Measurements from ENCODE around the gene NSUN7. TPM values are rescaled to one million over a fixed set of nuclear protein-coding genes. Genes with fewer than 3 reads are reported as not detected.
A peak's percentile ranks its signal among the peaks of the same experiment; 100 is the strongest.

The NSUN7 gene, protein sequence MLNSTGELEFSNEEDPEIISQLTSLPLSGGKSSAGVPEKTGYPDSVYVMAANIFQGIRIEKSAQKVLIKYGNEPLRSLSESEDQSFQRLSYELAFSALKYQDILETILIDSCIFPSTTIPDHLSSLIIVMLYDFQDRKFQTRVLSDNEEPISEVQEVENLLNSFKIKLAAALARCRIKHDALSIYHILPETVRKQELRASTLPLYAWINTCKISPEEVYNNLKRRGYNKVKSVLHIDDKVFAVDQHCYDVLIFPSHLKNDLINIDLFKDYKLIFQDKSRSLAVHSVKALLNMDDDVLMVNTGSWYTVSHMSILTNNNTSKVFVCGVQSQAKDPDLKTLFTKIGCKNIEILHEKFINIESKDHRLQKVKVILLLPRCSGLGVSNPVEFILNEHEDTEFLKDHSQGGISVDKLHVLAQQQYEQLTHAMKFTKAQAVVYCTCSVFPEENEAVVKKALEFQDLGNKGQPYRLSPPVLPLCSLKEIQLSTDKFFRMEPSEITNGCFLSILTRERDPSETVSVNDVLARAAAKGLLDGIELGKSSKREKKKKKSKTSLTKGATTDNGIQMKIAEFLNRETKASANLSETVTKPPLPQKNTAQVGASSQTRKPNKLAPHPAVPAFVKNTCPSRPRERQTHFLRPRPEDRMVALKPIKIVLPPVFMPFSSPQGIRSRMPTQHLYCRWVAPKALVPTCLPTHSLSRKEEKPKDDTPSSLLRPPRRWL
- total RNA-seq = under 1 TPM in 2 of 3 donors, not detected in 1; 0.14 to 0.23 TPM
- total RNA-seq (2013) = 0.34 TPM

- intact Hi-C loops (cut with micrococcal nuclease) = no loop called here
- H3K4me1 ChIP-seq (ENCODE audit: control insufficient read depth, insufficient read depth, low read length) = peaks cover 12% of the 10 kb centered on the region
- no peak within 1 kb of the TSS for H3K27ac ChIP-seq (ENCODE audit: low read length)
- H3K27me3 ChIP-seq (ENCODE audit: control insufficient read depth, insufficient read depth, low read length) = peaks cover 11% of the 10 kb centered on the region
- no peaks in the 10 kb centered on the region for H3K9me3 Mint-ChIP-seq
- peak within 1 kb of the TSS; percentile 59 for H3K4me3 Mint-ChIP-seq
- H3K27ac Mint-ChIP-seq = no peak within 1 kb of the TSS
- peak in 1 of 2 donors; percentile 48 for DNase-seq
- H3K36me3 ChIP-seq (ENCODE audit: control insufficient read depth, insufficient read depth, low read length) = no peaks in the 10 kb centered on the region
- ATAC-seq = peak in 1 of 3 donors; percentile 44
- peaks cover 28% of the 10 kb centered on the region in 2 donors for H3K27me3 Mint-ChIP-seq (ENCODE audit: low read depth in 2 of 2)
- H3K9me3 ChIP-seq (ENCODE audit: control insufficient read depth, insufficient read depth, low read length) = no peaks in the 10 kb centered on the region
- no peak for TF ChIP-seq CTCF (IDR thresholded peaks at IDR 0.05)
- no peaks in the 10 kb centered on the region for H3K4me1 Mint-ChIP-seq
- H3K4me3 ChIP-seq (ENCODE audit: low read length) = peak within 1 kb of the TSS; percentile 23
- WGBS (ENCODE audit: insufficient coverage) = under 1% methylated on average over 75 of the region's 75 CpGs
- H3K36me3 Mint-ChIP-seq = no peaks in the 10 kb centered on the region
Measured at GRCh38 chr4:40749717-40750460, at the start of gene NSUN7. TSS of gene NSUN7 (plus strand) at chr4:40749955. CDS start at chr4:40750694, 739 bp downstream.

DNA sequence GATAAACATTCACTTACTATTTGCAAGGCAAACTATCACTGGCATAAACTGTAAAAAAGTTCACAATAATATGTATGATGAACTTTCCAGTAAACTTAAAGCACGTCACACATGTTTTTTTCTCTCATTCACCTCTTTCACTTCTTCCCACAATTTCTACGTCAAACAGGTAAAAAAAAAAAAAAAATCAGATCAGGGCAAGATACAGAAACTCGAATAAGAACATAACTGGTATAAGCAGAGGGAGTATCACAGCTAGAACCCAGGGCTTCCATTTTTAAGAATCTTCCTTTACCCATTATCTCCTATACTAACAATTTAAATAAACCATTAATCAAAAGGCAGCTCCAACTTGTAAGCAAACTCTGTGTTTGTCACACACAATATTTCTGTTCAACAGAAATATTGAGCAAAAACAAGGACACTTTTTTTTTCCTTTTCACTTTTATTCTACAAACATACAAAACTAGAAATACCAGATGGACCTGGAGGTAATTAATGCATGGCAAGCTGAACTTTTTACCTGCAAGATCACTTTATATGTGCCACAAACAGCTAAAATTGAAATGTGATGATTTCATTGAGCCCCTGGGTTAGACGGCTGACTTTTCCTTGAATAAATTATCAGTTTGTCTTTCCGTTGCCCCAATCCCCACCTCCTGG lies 47.5 kb upstream of the NSUN7 start:
- Mint-ChIP-seq H3K4me1 (no peaks in the 10 kb centered on the region), H3K27me3 (ENCODE audit: low read depth in 2 of 2) (no peaks in the 10 kb centered on the region), H3K4me3 (no peak overlapping the region), H3K36me3 (no peaks in the 10 kb centered on the region), H3K9me3 (no peaks in the 10 kb centered on the region), H3K27ac (no peak overlapping the region)
- H3K4me3 ChIP-seq (ENCODE audit: low read length) = no peak overlapping the region
- ATAC-seq = no peak
- no peak for DNase-seq
- H3K36me3 ChIP-seq (ENCODE audit: control insufficient read depth, insufficient read depth, low read length) = no peaks in the 10 kb centered on the region
- intact Hi-C loops (cut with micrococcal nuclease) = no loop called here
- no peaks in the 10 kb centered on the region for H3K9me3 ChIP-seq (ENCODE audit: control insufficient read depth, insufficient read depth, low read length)
- TF ChIP-seq CTCF (IDR thresholded peaks at IDR 0.05) = no peak
- no peak overlapping the region for H3K27ac ChIP-seq (ENCODE audit: low read length)
- no peaks in the 10 kb centered on the region for H3K27me3 ChIP-seq (ENCODE audit: control insufficient read depth, insufficient read depth, low read length)
- WGBS (ENCODE audit: insufficient coverage) = 65% methylated on average over 5 of the region's 5 CpGs
- no peaks in the 10 kb centered on the region for H3K4me1 ChIP-seq (ENCODE audit: control insufficient read depth, insufficient read depth, low read length)

- DNase-seq = no peak
- 12% methylated on average over 2 of the region's 2 CpGs for WGBS (ENCODE audit: insufficient coverage)
- ATAC-seq = no peak
- H3K36me3 ChIP-seq (ENCODE audit: control insufficient read depth, insufficient read depth, low read length) = no peaks in the 10 kb centered on the region
- no peak overlapping the region for H3K27ac ChIP-seq (ENCODE audit: low read length)
- intact Hi-C loops (cut with micrococcal nuclease) = no loop called here
- H3K27me3 Mint-ChIP-seq (ENCODE audit: low read depth in 2 of 2) = no peaks in the 10 kb centered on the region
- H3K4me3 ChIP-seq (ENCODE audit: low read length) = no peak overlapping the region
- H3K4me1 Mint-ChIP-seq = no peaks in the 10 kb centered on the region
- no peaks in the 10 kb centered on the region for H3K4me1 ChIP-seq (ENCODE audit: control insufficient read depth, insufficient read depth, low read length)
- H3K9me3 ChIP-seq (ENCODE audit: control insufficient read depth, insufficient read depth, low read length) = no peaks in the 10 kb centered on the region
- no peak overlapping the region for H3K27ac Mint-ChIP-seq
- H3K27me3 ChIP-seq (ENCODE audit: control insufficient read depth, insufficient read depth, low read length) = no peaks in the 10 kb centered on the region
- H3K9me3 Mint-ChIP-seq = no peaks in the 10 kb centered on the region
- no peak for TF ChIP-seq CTCF (IDR thresholded peaks at IDR 0.05)
- H3K36me3 Mint-ChIP-seq = no peaks in the 10 kb centered on the region
- H3K4me3 Mint-ChIP-seq = no peak overlapping the region
Measured at GRCh38 chr4:40702800-40703151, 47.0 kb upstream of the NSUN7 start.
